CD14-positive monocyte (primary cell): ENCODE data around the gene STXBP6. TPM values are rescaled to one million over a fixed set of nuclear protein-coding genes. Genes with fewer than 3 reads are reported as not detected.

Experiments
- DNase-seq, 3 donors: peaks; one replicate each; pipeline ENCODE4 v3.0.0-alpha.2; 2011 to 2022
- H2AFZ ChIP-seq: 2 replicates; pipeline ENCODE4 v1.6.0; 2012; ENCODE audit warnings: mild to moderate bottlenecking, low read depth, low read length, inconsistent platforms; ENCODE audit not compliant: insufficient read depth, poor library complexity, severe bottlenecking
- H3K27ac ChIP-seq, 2 donors: 1 replicate in 1 of 2; 2 replicates in 1 of 2; pipeline ENCODE4 v1.5.1; 2012 to 2013; ENCODE audit warnings: low read length in 2 of 2, control low read depth in 1 of 2, inconsistent platforms in 1 of 2, low read depth in 1 of 2, mild to moderate bottlenecking in 1 of 2
- H3K27me3 ChIP-seq, 2 donors: one replicate each; pipeline versions ENCODE4 v1.6.0 to v1.6.1; 2011 to 2013; ENCODE audit warnings: low read length in 2 of 2; ENCODE audit not compliant: control insufficient read depth in 2 of 2, insufficient read depth in 2 of 2
- H3K36me3 ChIP-seq, 2 donors: replicated peaks in 1 of 2; 1 replicate in 1 of 2; 2 replicates in 1 of 2; pipeline versions ENCODE4 v1.5.1 to v1.6.1; 2012 to 2013; ENCODE audit warnings: low read length in 2 of 2, control low read depth in 1 of 2, inconsistent platforms in 1 of 2, mild to moderate bottlenecking in 1 of 2; ENCODE audit not compliant: insufficient read depth in 2 of 2, control insufficient read depth in 1 of 2
- H3K4me1 ChIP-seq, 2 donors: 1 replicate in 1 of 2; 2 replicates in 1 of 2; pipeline versions ENCODE4 v1.5.1 to v1.6.1; 2012 to 2013; ENCODE audit warnings: low read length in 2 of 2, control low read depth in 1 of 2, inconsistent platforms in 1 of 2, mild to moderate bottlenecking in 1 of 2, moderate library complexity in 1 of 2; ENCODE audit not compliant: insufficient read depth in 2 of 2, control insufficient read depth in 1 of 2
- H3K4me2 ChIP-seq: replicated peaks from 2 replicates; pipeline ENCODE3; 2012; ENCODE audit warnings: low read length, moderate library complexity, mild to moderate bottlenecking; ENCODE audit not compliant: poor library complexity, severe bottlenecking; ENCODE audit errors: extremely low read depth
- H3K4me3 ChIP-seq, 3 experiments: fragments of 200-600 bp in 1 of 3; sonication (generic) in 1 of 3; replicated peaks in 1 of 3; 1 replicate in 2 of 3; 2 replicates in 1 of 3; pipeline ENCODE4 v1.5.1; 2011 to 2013; ENCODE audit warnings: low read length in 3 of 3, mild to moderate bottlenecking in 3 of 3, control low read depth in 2 of 3, low read depth in 2 of 3, inconsistent platforms in 1 of 3, moderate library complexity in 1 of 3
- H3K79me2 ChIP-seq: 2 replicates; pipeline ENCODE4 v1.6.0; 2012; ENCODE audit warnings: mild to moderate bottlenecking, control low read depth, inconsistent platforms, low read length, moderate library complexity; ENCODE audit not compliant: insufficient read depth
- H3K9ac ChIP-seq: 2 replicates; pipeline ENCODE4 v1.6.0; 2017; ENCODE audit warnings: low read length, mild to moderate bottlenecking; ENCODE audit not compliant: insufficient read depth, poor library complexity, severe bottlenecking
- H3K9me3 ChIP-seq, 2 donors: replicated peaks in 1 of 2; 1 replicate in 1 of 2; 2 replicates in 1 of 2; pipeline versions ENCODE4 v1.5.1 to v1.6.1; 2012 to 2013; ENCODE audit warnings: low read length in 2 of 2, control low read depth in 1 of 2; ENCODE audit not compliant: control insufficient read depth in 1 of 2, insufficient read depth in 1 of 2
- H4K20me1 ChIP-seq: 2 replicates; pipeline ENCODE4 v1.6.0; 2012; ENCODE audit warnings: mild to moderate bottlenecking, low read length, control low read depth, moderate library complexity; ENCODE audit not compliant: insufficient read depth
- H3K27ac Mint-ChIP-seq, 7 donors: one replicate each; pipeline ENCODE4 v1.8.0; 2020; ENCODE audit warnings: mild to moderate bottlenecking in 7 of 7, mixed read lengths in 7 of 7, moderate library complexity in 6 of 7, inconsistent platforms in 2 of 7
- H3K27me3 Mint-ChIP-seq, 3 donors: one replicate each; pipeline ENCODE4 v1.8.0; 2021 to 2022; ENCODE audit warnings: low read depth in 3 of 3, mild to moderate bottlenecking in 3 of 3, mixed read lengths in 3 of 3, moderate library complexity in 3 of 3, inconsistent platforms in 1 of 3
- H3K36me3 Mint-ChIP-seq, 2 donors: one replicate each; pipeline ENCODE4 v1.8.0; 2020; ENCODE audit warnings: mixed read lengths in 2 of 2, inconsistent platforms in 1 of 2, mild to moderate bottlenecking in 1 of 2
- H3K4me1 Mint-ChIP-seq: one replicate; pipeline ENCODE4 v1.8.0; 2020; ENCODE audit warnings: mild to moderate bottlenecking, mixed read lengths
- H3K4me3 Mint-ChIP-seq, 2 donors: one replicate each; pipeline ENCODE4 v1.8.0; 2020; ENCODE audit warnings: mild to moderate bottlenecking in 2 of 2, mixed read lengths in 2 of 2, moderate library complexity in 1 of 2
- H3K9me3 Mint-ChIP-seq, 7 donors: one replicate each; pipeline ENCODE4 v1.8.0; 2020 to 2022; ENCODE audit warnings: mixed read lengths in 7 of 7, mild to moderate bottlenecking in 6 of 7, moderate library complexity in 6 of 7, inconsistent platforms in 2 of 7
- CTCF ChIP-seq: fragments of 200-600 bp; IDR thresholded peaks from one replicate; pipeline ENCODE4 v1.8.0; 2022; ENCODE audit warnings: antibody characterized with exemption, mild to moderate bottlenecking
- WGBS: methylation state at CpG from one replicate; pipeline ENCODE4 v1.1.5; 2013; ENCODE audit warnings: missing lambda C conversion rate; ENCODE audit not compliant: insufficient coverage; 5-methylcytosine and 5-hydroxymethylcytosine counted together
- intact Hi-C, 2 donors: fragments of 100-400 bp; cut with micrococcal nuclease; formaldehyde crosslinking; loops; one replicate each; pipeline versions ENCODE4 v1.15.0 to v1.15.1; 2023
- polyA plus RNA-seq, 3 donors: library from polyadenylated mRNA; depleted of rRNA in 1 of 3; unstranded in 2 of 3; stranded (reverse) in 1 of 3; fragments of 300-500 nt in 2 of 3; fragments of >200 nt in 1 of 3; fragmentation: Illumina TruSeq in 2 of 3; gene quantifications; 1 replicate in 2 of 3; 2 replicates in 1 of 3; pipeline ENCODE4 v1.2.3, GENCODE V29; 2012 to 2021

STXBP6 gene
- polyA plus RNA-seq, 3 donors = 0.05 to 0.25 (median 0.08) TPM

DNA sequence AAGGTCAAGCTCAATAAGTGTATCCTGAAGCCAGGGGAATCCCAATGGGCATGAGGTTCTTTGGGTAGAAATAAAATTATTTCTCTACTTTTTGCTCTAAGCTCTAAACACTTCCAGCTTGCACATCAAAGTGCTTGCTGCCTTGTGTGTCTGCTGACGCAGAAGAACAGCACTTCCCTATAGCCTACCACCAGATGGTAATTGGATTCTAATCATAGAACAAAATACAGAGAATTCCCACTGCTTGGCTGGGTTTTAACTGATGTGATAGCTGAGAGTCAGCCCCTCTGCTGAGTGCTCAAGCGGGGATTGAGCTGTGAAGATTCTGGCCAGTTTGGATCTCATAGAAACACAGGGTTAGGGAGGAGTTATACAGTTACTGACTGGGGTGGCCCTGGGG, 283.5 kb downstream of the STXBP6 start:
- Histone ChIP-seq H3K27ac (no peak overlapping the region), H3K79me2 (no peaks in the 10 kb centered on the region), H3K36me3 (no peaks in the 10 kb centered on the region), H4K20me1 (no peaks in the 10 kb centered on the region), H3K9me3 (peaks cover 0 to 12% of the 10 kb centered on the region in 2 donors), H2AFZ (no peak overlapping the region), H3K4me2 (no peak overlapping the region), H3K27me3 (no peaks in the 10 kb centered on the region), H3K9ac (no peak overlapping the region), H3K4me3 (no peak overlapping the region), H3K4me1 (no peaks in the 10 kb centered on the region)
- WGBS = 100% methylated on average over 1 of the region's 2 CpGs
- Mint-ChIP-seq H3K27ac (no peak overlapping the region), H3K4me1 (no peaks in the 10 kb centered on the region), H3K9me3 (peaks cover 6 to 25% (median 9%) of the 10 kb centered on the region in 7 donors), H3K36me3 (no peaks in the 10 kb centered on the region), H3K4me3 (no peak overlapping the region), H3K27me3 (peaks cover 0 to 3% (median 0%) of the 10 kb centered on the region in 3 donors)
- TF ChIP-seq CTCF = no peak
- intact Hi-C loops = no loop called here
- no peak for DNase-seq

- Histone ChIP-seq H3K27ac (no peak overlapping the region), H4K20me1 (no peaks in the 10 kb centered on the region), H3K36me3 (no peaks in the 10 kb centered on the region), H2AFZ (no peak overlapping the region), H3K9ac (no peak overlapping the region), H3K27me3 (no peaks in the 10 kb centered on the region), H3K9me3 (no peaks in the 10 kb centered on the region), H3K4me1 (no peaks in the 10 kb centered on the region), H3K79me2 (no peaks in the 10 kb centered on the region), H3K4me2 (no peak overlapping the region), H3K4me3 (no peak overlapping the region)
- intact Hi-C loops = no loop called here
- no peak for TF ChIP-seq CTCF
- no CpG with 5 or more reads among the region's 2 CpGs for WGBS
- Mint-ChIP-seq H3K36me3 (no peaks in the 10 kb centered on the region), H3K27me3 (peaks cover 0 to 1% (median 1%) of the 10 kb centered on the region in 3 donors), H3K9me3 (peaks cover 0 to 8% (median 2%) of the 10 kb centered on the region in 7 donors), H3K4me1 (no peaks in the 10 kb centered on the region), H3K4me3 (no peak overlapping the region), H3K27ac (no peak overlapping the region)
- DNase-seq = no peak
These were observed 288.8 kb downstream of the STXBP6 start for GRCh38 chr14:24761141-24761540.
